ENCODE data around the gene TSKS.

DNA sequence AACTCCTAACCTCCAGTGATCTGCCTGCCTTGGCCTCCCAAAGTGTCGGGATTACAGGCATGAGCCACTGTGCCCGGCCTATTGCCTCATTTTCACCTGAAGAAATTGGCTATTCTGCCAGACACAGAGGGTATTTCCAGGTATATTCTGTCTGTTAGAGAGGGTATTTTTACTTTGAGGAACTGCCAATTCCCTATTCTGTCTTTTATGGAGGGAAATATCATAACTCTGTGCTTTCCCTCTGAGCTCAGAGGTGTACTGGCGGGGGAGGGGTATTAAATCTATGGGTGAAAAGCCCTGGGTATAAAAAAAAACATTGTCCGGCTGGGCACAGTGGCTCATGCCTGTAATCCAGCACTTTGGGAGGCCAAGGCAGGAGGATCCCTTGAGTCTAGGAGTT, 24.8 kb downstream of the TSKS start:
- TF ChIP-seq, protein P1, sequence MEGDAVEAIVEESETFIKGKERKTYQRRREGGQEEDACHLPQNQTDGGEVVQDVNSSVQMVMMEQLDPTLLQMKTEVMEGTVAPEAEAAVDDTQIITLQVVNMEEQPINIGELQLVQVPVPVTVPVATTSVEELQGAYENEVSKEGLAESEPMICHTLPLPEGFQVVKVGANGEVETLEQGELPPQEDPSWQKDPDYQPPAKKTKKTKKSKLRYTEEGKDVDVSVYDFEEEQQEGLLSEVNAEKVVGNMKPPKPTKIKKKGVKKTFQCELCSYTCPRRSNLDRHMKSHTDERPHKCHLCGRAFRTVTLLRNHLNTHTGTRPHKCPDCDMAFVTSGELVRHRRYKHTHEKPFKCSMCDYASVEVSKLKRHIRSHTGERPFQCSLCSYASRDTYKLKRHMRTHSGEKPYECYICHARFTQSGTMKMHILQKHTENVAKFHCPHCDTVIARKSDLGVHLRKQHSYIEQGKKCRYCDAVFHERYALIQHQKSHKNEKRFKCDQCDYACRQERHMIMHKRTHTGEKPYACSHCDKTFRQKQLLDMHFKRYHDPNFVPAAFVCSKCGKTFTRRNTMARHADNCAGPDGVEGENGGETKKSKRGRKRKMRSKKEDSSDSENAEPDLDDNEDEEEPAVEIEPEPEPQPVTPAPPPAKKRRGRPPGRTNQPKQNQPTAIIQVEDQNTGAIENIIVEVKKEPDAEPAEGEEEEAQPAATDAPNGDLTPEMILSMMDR (IDR thresholded peaks at IDR 0.05) = no peak
- TF ChIP-seq POLR2AphosphoS5 (IDR thresholded peaks at IDR 0.05) (no peak), POLR2A (IDR thresholded peaks at IDR 0.05) (no peak), EP300 (IDR thresholded peaks at IDR 0.05) (no peak)
